ENCODE measurements around the gene ADAMTSL3. TPM values are rescaled to one million over a fixed set of nuclear protein-coding genes. Genes with fewer than 3 reads are reported as not detected.
"Not testable (repeated sequence)": the region's sequence is repeated elsewhere in the genome, so short reads cannot be mapped to it uniquely, and the experiment has no call there.

The ADAMTSL3 gene
- total RNA-seq, 1 donor from 2014 or later = 2.4 TPM

DNA sequence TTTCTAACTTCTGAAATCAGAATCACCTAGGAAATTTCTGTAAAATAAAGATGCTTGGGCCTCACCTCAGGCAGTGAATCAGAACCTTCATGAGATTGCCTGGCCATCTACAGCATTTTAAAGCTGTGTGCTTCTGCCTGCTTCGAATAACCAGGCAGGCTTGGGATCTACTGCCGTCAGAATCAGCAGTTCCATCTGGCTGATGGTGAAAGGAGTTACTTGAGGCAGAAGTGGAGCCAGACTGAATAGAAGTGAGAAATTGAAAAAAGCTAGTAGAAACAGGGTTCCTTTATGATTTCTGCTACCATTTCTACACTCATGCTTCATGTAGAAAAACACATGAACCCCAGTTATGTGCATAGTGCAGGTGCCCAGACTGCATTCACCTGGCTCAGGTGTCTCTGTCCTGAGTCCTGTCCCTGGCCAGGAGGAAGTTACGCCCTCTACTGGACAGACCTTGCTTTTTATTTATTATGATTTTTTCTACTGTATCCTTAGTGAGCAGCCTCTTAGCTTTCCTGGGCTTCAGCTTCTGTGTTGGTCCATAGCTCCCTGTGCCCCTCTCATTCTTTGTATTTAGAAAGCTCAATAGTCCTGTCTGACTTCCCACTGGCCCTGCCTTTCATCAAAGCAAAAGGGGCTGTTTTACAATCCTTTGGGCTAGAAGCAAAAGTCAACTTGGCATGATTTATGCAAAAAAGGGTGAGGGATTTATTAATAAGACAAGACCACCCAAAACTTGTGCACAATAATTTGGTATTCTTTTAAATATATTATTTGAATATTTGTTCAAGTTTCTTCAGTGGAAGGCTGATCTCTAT is 380.9 kb downstream of the ADAMTSL3 start:
- peaks cover 6% of the 10 kb centered on the region for H3K27me3 Mint-ChIP-seq (ENCODE audit: low read depth, unreplicated experiment)
- no peak overlapping the region for H3K27ac ChIP-seq (ENCODE audit: low read depth, low read length)
- TF ChIP-seq, protein P1, sequence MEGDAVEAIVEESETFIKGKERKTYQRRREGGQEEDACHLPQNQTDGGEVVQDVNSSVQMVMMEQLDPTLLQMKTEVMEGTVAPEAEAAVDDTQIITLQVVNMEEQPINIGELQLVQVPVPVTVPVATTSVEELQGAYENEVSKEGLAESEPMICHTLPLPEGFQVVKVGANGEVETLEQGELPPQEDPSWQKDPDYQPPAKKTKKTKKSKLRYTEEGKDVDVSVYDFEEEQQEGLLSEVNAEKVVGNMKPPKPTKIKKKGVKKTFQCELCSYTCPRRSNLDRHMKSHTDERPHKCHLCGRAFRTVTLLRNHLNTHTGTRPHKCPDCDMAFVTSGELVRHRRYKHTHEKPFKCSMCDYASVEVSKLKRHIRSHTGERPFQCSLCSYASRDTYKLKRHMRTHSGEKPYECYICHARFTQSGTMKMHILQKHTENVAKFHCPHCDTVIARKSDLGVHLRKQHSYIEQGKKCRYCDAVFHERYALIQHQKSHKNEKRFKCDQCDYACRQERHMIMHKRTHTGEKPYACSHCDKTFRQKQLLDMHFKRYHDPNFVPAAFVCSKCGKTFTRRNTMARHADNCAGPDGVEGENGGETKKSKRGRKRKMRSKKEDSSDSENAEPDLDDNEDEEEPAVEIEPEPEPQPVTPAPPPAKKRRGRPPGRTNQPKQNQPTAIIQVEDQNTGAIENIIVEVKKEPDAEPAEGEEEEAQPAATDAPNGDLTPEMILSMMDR (IDR thresholded peaks at IDR 0.05; ENCODE audit: insufficient read depth, low read depth, low read length) = peak; percentile 41
- no peak for TF ChIP-seq EZH2 (IDR thresholded peaks at IDR 0.05; ENCODE audit: insufficient read depth, low read length)
- no peaks in the 10 kb centered on the region for H3K9me3 ChIP-seq (ENCODE audit: insufficient read depth, low read depth, low read length)
- no peaks in the 10 kb centered on the region for H3K36me3 Mint-ChIP-seq (ENCODE audit: low read depth, unreplicated experiment)
- no peaks in the 10 kb centered on the region for H3K79me2 ChIP-seq (ENCODE audit: insufficient read depth, low read length)
- H3K36me3 ChIP-seq (ENCODE audit: insufficient read depth, low read length) = no peaks in the 10 kb centered on the region
- no peaks in the 10 kb centered on the region for H4K20me1 ChIP-seq (ENCODE audit: insufficient read depth, low read length)
- no peaks in the 10 kb centered on the region for H3K27me3 ChIP-seq (ENCODE audit: insufficient read depth, low read length)
- no peak overlapping the region for H3K4me3 Mint-ChIP-seq (ENCODE audit: unreplicated experiment)
- no peak overlapping the region for H3K4me2 ChIP-seq (ENCODE audit: low read length)
- H3K9me3 Mint-ChIP-seq (ENCODE audit: unreplicated experiment) = no peaks in the 10 kb centered on the region
- H3K4me1 ChIP-seq (ENCODE audit: insufficient read depth, low read length) = no peaks in the 10 kb centered on the region
- H3K27ac Mint-ChIP-seq (ENCODE audit: unreplicated experiment) = no peak overlapping the region
- DNase-seq (ENCODE audit: low read depth) (no peak), FAIRE-seq (no peak)
- H3K4me1 Mint-ChIP-seq (ENCODE audit: low read depth, unreplicated experiment) = peaks cover 8% of the 10 kb centered on the region
- H2AFZ ChIP-seq (ENCODE audit: low read depth, low read length) = no peak overlapping the region
- no peak overlapping the region for H3K9ac ChIP-seq (ENCODE audit: low read length)
- no peak overlapping the region for H3K4me3 ChIP-seq (ENCODE audit: insufficient read depth, low read depth, low read length)

DNA sequence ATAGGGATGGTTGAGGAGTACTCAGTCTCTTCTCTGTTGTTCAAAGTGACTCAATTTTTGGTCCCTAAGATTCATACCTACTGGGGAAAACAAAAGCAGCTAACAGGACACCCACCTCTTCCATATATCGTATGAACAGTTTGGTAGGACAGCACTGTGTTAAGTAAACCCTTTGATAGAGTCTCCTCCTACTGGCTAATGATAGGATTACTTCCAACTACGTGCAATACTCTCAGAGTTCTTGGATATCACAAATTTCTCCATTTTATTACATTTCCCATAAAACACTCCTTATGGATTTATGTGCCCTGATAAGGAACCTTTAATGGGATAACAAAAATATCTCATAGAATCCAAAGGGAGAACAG is 381.5 kb downstream of the ADAMTSL3 start:
- Mint-ChIP-seq H3K4me1 (ENCODE audit: low read depth, unreplicated experiment) (peaks cover 8% of the 10 kb centered on the region), H3K36me3 (ENCODE audit: low read depth, unreplicated experiment) (no peaks in the 10 kb centered on the region), H3K9me3 (ENCODE audit: unreplicated experiment) (no peaks in the 10 kb centered on the region), H3K27me3 (ENCODE audit: low read depth, unreplicated experiment) (peaks cover 4% of the 10 kb centered on the region), H3K27ac (ENCODE audit: unreplicated experiment) (no peak overlapping the region), H3K4me3 (ENCODE audit: unreplicated experiment) (no peak overlapping the region)
- no peaks in the 10 kb centered on the region for H3K4me1 ChIP-seq (ENCODE audit: insufficient read depth, low read length)
- H3K9ac ChIP-seq (ENCODE audit: low read length) = no peak overlapping the region
- no peaks in the 10 kb centered on the region for H3K79me2 ChIP-seq (ENCODE audit: insufficient read depth, low read length)
- H3K36me3 ChIP-seq (ENCODE audit: insufficient read depth, low read length) = no peaks in the 10 kb centered on the region
- no peak overlapping the region for H3K4me3 ChIP-seq (ENCODE audit: insufficient read depth, low read depth, low read length)
- no peak for TF ChIP-seq EZH2 (IDR thresholded peaks at IDR 0.05; ENCODE audit: insufficient read depth, low read length)
- TF ChIP-seq, protein P1 (IDR thresholded peaks at IDR 0.05; ENCODE audit: insufficient read depth, low read depth, low read length) = no peak
- DNase-seq (ENCODE audit: low read depth) = peak; percentile 22
- no peak for FAIRE-seq
- no peaks in the 10 kb centered on the region for H3K27me3 ChIP-seq (ENCODE audit: insufficient read depth, low read length)
- H3K4me2 ChIP-seq (ENCODE audit: low read length) = no peak overlapping the region
- no peaks in the 10 kb centered on the region for H3K9me3 ChIP-seq (ENCODE audit: insufficient read depth, low read depth, low read length)
- no peak overlapping the region for H3K27ac ChIP-seq (ENCODE audit: low read depth, low read length)
- H2AFZ ChIP-seq (ENCODE audit: low read depth, low read length) = no peak overlapping the region
- no peaks in the 10 kb centered on the region for H4K20me1 ChIP-seq (ENCODE audit: insufficient read depth, low read length)

DNA sequence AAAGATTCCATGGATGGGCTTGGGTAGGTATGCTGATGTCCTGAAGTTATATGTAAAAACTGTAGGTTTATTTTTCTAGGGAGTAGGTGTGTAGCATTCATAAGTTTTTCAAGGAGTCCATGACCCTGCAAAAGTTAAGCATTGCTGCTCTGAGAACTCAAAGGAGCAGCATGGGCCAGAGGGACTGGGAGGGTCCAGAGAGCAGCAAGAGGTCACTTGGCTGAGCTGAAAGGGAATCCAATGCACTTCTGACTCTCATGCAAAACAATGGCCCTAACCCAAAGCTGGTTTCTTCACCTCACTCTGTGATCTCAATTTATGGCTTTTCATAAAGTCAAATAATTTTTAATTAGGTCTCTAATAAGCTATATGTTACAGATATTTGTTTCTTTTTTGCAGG is 383.4 kb downstream of the ADAMTSL3 start:
- Mint-ChIP-seq H3K4me1 (ENCODE audit: low read depth, unreplicated experiment) (peaks cover 8% of the 10 kb centered on the region), H3K27me3 (ENCODE audit: low read depth, unreplicated experiment) (peaks cover 3% of the 10 kb centered on the region), H3K9me3 (ENCODE audit: unreplicated experiment) (peaks cover 2% of the 10 kb centered on the region), H3K36me3 (ENCODE audit: low read depth, unreplicated experiment) (no peaks in the 10 kb centered on the region), H3K4me3 (ENCODE audit: unreplicated experiment) (no peak overlapping the region), H3K27ac (ENCODE audit: unreplicated experiment) (no peak overlapping the region)
- TF ChIP-seq, protein P1 (IDR thresholded peaks at IDR 0.05; ENCODE audit: insufficient read depth, low read depth, low read length) = no peak
- TF ChIP-seq EZH2 (IDR thresholded peaks at IDR 0.05; ENCODE audit: insufficient read depth, low read length) = no peak
- no peaks in the 10 kb centered on the region for H3K27me3 ChIP-seq (ENCODE audit: insufficient read depth, low read length)
- no peaks in the 10 kb centered on the region for H4K20me1 ChIP-seq (ENCODE audit: insufficient read depth, low read length)
- no peak overlapping the region for H3K4me3 ChIP-seq (ENCODE audit: insufficient read depth, low read depth, low read length)
- FAIRE-seq = no peak
- no peak overlapping the region for H3K4me2 ChIP-seq (ENCODE audit: low read length)
- DNase-seq (ENCODE audit: low read depth) = no peak
- no peak overlapping the region for H3K9ac ChIP-seq (ENCODE audit: low read length)
- no peaks in the 10 kb centered on the region for H3K4me1 ChIP-seq (ENCODE audit: insufficient read depth, low read length)
- no peaks in the 10 kb centered on the region for H3K9me3 ChIP-seq (ENCODE audit: insufficient read depth, low read depth, low read length)
- no peaks in the 10 kb centered on the region for H3K79me2 ChIP-seq (ENCODE audit: insufficient read depth, low read length)
- H3K36me3 ChIP-seq (ENCODE audit: insufficient read depth, low read length) = no peaks in the 10 kb centered on the region
- H3K27ac ChIP-seq (ENCODE audit: low read depth, low read length) = no peak overlapping the region
- H2AFZ ChIP-seq (ENCODE audit: low read depth, low read length) = no peak overlapping the region

DNA sequence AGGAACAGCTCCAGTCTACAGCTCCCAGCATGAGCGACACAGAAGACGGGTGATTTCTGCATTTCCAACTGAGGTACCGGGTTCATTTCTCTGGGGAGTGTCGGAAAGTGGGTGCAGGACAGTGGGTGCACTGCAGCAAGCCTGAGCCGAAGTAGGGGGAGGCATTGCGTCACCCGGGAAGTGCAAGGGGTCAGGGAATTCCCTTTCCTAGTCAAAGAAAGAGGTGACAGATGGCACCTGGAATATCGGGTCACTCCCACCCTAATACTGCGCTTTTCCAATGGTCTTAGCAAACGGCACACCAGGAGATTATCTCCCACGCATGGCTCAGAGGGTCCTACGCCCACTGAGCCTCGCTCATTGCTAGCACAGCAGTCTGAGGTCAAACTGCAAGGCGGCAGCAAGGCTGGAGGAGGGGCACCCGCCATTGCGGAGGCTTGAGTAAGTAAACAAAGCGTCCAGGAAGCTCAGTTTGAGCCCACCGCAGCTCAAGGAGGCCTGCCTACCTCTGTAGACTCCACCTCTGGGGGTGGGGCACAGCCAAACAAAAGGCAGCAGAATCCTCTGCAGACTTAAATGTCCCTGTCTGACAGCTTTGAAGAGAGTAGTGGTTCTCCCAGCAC is 388.6 kb downstream of the ADAMTSL3 start:
- not testable (repeated sequence) for H3K9me3 ChIP-seq (ENCODE audit: insufficient read depth, low read depth, low read length); H3K27ac Mint-ChIP-seq (ENCODE audit: unreplicated experiment); H2AFZ ChIP-seq (ENCODE audit: low read depth, low read length); H3K36me3 ChIP-seq (ENCODE audit: insufficient read depth, low read length); H3K4me3 ChIP-seq (ENCODE audit: insufficient read depth, low read depth, low read length); H3K4me3 Mint-ChIP-seq (ENCODE audit: unreplicated experiment); H3K27me3 ChIP-seq (ENCODE audit: insufficient read depth, low read length); H3K4me2 ChIP-seq (ENCODE audit: low read length); H3K27me3 Mint-ChIP-seq (ENCODE audit: low read depth, unreplicated experiment); FAIRE-seq; H4K20me1 ChIP-seq (ENCODE audit: insufficient read depth, low read length); H3K36me3 Mint-ChIP-seq (ENCODE audit: low read depth, unreplicated experiment); H3K4me1 ChIP-seq (ENCODE audit: insufficient read depth, low read length); DNase-seq (ENCODE audit: low read depth); H3K9me3 Mint-ChIP-seq (ENCODE audit: unreplicated experiment); H3K27ac ChIP-seq (ENCODE audit: low read depth, low read length); H3K9ac ChIP-seq (ENCODE audit: low read length); H3K79me2 ChIP-seq (ENCODE audit: insufficient read depth, low read length); H3K4me1 Mint-ChIP-seq (ENCODE audit: low read depth, unreplicated experiment)

All from astrocyte (in vitro differentiated cells and primary cell).